CD4-positive, alpha-beta T cell (primary cell): ENCODE results near the gene PDXK. TPM values are rescaled to one million over a fixed set of nuclear protein-coding genes. Genes with fewer than 3 reads are reported as not detected.

Experiments
- ATAC-seq: fragments of 200-7000 bp; cut with Tn5 transposase; one replicate; pipeline ENCODE4 v1.10.0; 2022; ENCODE audit warnings: mild to moderate bottlenecking; ENCODE audit not compliant: poor library complexity
- CTCF ChIA-PET: fragments of 350-600 bp; sonication (Branson Sonifier 250); formaldehyde crosslinking; loops from one replicate; lab custom pipeline; 2021; ENCODE audit warnings: antibody characterized with exemption, inconsistent platforms; lab: Charles Lee
- POLR2A ChIA-PET: fragments of 350-600 bp; sonication (Branson Sonifier 250); formaldehyde crosslinking; loops from one replicate; lab custom pipeline; 2021; ENCODE audit warnings: antibody characterized with exemption, inconsistent platforms; lab: Charles Lee
- DNase-seq, 14 experiments: peaks; one replicate each; pipeline ENCODE4 v3.0.0-alpha.2; 2013 to 2020; ENCODE audit warnings: mixed read lengths in 2 of 14
- H3K27ac ChIP-seq, 2 donors: one replicate each; pipeline versions ENCODE4 v1.5.1 to v1.7.0; 2013; ENCODE audit warnings: low read length in 2 of 2, low read depth in 1 of 2, mild to moderate bottlenecking in 1 of 2
- H3K27me3 ChIP-seq, 2 experiments: 1 replicate in 1 of 2; 2 replicates in 1 of 2; pipeline versions ENCODE4 v1.6.1 to v1.7.0; 2013; ENCODE audit warnings: low read length in 2 of 2, control low read depth in 1 of 2, mild to moderate bottlenecking in 1 of 2, moderate library complexity in 1 of 2; ENCODE audit not compliant: insufficient read depth in 2 of 2, control insufficient read depth in 1 of 2
- H3K36me3 ChIP-seq: one replicate; pipeline ENCODE4 v1.6.1; 2013; ENCODE audit warnings: low read length, control low read depth; ENCODE audit not compliant: insufficient read depth
- H3K4me1 ChIP-seq: one replicate; pipeline ENCODE4 v1.6.1; 2013; ENCODE audit warnings: low read length, control low read depth; ENCODE audit not compliant: insufficient read depth
- H3K4me3 ChIP-seq: one replicate; pipeline ENCODE4 v1.5.1; 2013; ENCODE audit warnings: mild to moderate bottlenecking, low read length, moderate library complexity
- H3K9me3 ChIP-seq, 2 experiments: 1 replicate in 1 of 2; 2 replicates in 1 of 2; pipeline versions ENCODE4 v1.6.1 to v1.7.0; 2013; ENCODE audit warnings: low read length in 2 of 2, mild to moderate bottlenecking in 2 of 2, control low read depth in 1 of 2, moderate library complexity in 1 of 2; ENCODE audit not compliant: control insufficient read depth in 1 of 2, insufficient read depth in 1 of 2
- H3K27ac Mint-ChIP-seq: one replicate; pipeline ENCODE4 v1.8.0; 2020; ENCODE audit warnings: mixed read lengths
- H3K27me3 Mint-ChIP-seq: one replicate; pipeline ENCODE4 v1.8.0; 2021; ENCODE audit warnings: mixed read lengths
- H3K36me3 Mint-ChIP-seq: one replicate; pipeline ENCODE4 v1.8.0; 2021; ENCODE audit warnings: low read depth, mixed read lengths
- H3K4me1 Mint-ChIP-seq: one replicate; pipeline ENCODE4 v1.8.0; 2021; ENCODE audit warnings: low read depth, mixed read lengths
- H3K4me3 Mint-ChIP-seq: one replicate; pipeline ENCODE4 v1.8.0; 2020; ENCODE audit warnings: mild to moderate bottlenecking, mixed read lengths
- H3K9me3 Mint-ChIP-seq: one replicate; pipeline ENCODE4 v1.8.0; 2020; ENCODE audit warnings: mixed read lengths
- intact Hi-C, 2 experiments: fragments of 100-400 bp; cut with DNase I in 1 of 2; cut with micrococcal nuclease in 1 of 2; formaldehyde crosslinking; loops; one replicate each; pipeline versions ENCODE4 v1.15.1 to v1.9.0; 2023 to 2025; cut with DNase I, micrococcal nuclease
- total RNA-seq, 174 experiments: library from RNA in 2 of 174; stranded (reverse) in 2 of 174; gene quantifications; one replicate each; pipeline ENCODE4 v1.2.3 and lab custom pipeline; 2021 to 2026
- TF ChIP-seq, protein P1 (sequence below): fragments of 200-600 bp; IDR thresholded peaks from one replicate; pipeline ENCODE4 v1.8.0; 2022; ENCODE audit warnings: antibody characterized with exemption, mild to moderate bottlenecking

The PDXK gene
- total RNA-seq, 2 experiments from 2014 or later, result 74.8 to 77.0 TPM

- Histone ChIP-seq H3K27me3 (no peaks in the 10 kb centered on the region), H3K9me3 (no peaks in the 10 kb centered on the region), H3K36me3 (peaks cover 27% of the 10 kb centered on the region), H3K4me1 (peaks cover 12% of the 10 kb centered on the region), H3K4me3 (no peak overlapping the region), H3K27ac (no peak overlapping the region)
- intact Hi-C loops, result no loop called here
- Mint-ChIP-seq H3K36me3 (peaks cover 31% of the 10 kb centered on the region), H3K4me1 (peaks cover 5% of the 10 kb centered on the region), H3K27ac (no peak overlapping the region), H3K4me3 (no peak overlapping the region), H3K9me3 (no peaks in the 10 kb centered on the region), H3K27me3 (no peaks in the 10 kb centered on the region)
- CTCF ChIA-PET, result interaction anchor here (1.3 kb wide), 1 partner anchor 169 kb away, joined by 3 read pairs; no protein-coding TSS in a partner anchor
- POLR2A ChIA-PET, result no interaction called here
- ATAC-seq (no peak), DNase-seq (no peak)
- TF ChIP-seq, protein P1, sequence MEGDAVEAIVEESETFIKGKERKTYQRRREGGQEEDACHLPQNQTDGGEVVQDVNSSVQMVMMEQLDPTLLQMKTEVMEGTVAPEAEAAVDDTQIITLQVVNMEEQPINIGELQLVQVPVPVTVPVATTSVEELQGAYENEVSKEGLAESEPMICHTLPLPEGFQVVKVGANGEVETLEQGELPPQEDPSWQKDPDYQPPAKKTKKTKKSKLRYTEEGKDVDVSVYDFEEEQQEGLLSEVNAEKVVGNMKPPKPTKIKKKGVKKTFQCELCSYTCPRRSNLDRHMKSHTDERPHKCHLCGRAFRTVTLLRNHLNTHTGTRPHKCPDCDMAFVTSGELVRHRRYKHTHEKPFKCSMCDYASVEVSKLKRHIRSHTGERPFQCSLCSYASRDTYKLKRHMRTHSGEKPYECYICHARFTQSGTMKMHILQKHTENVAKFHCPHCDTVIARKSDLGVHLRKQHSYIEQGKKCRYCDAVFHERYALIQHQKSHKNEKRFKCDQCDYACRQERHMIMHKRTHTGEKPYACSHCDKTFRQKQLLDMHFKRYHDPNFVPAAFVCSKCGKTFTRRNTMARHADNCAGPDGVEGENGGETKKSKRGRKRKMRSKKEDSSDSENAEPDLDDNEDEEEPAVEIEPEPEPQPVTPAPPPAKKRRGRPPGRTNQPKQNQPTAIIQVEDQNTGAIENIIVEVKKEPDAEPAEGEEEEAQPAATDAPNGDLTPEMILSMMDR, result no peak
These were observed 87.2 kb downstream of the PDXK start for GRCh38 chr21:43806017-43806710.

- Mint-ChIP-seq H3K36me3 (peaks cover 12% of the 10 kb centered on the region), H3K9me3 (no peaks in the 10 kb centered on the region), H3K4me3 (no peak overlapping the region), H3K27ac (no peak overlapping the region), H3K4me1 (peaks cover 9% of the 10 kb centered on the region), H3K27me3 (no peaks in the 10 kb centered on the region)
- Histone ChIP-seq H3K27me3 (no peaks in the 10 kb centered on the region), H3K27ac (no peak overlapping the region), H3K4me3 (no peak overlapping the region), H3K36me3 (peaks cover 6% of the 10 kb centered on the region), H3K4me1 (peaks cover 13% of the 10 kb centered on the region), H3K9me3 (no peaks in the 10 kb centered on the region)
- TF ChIP-seq, protein P1, result no peak
- ChIA-PET CTCF (no interaction called here), POLR2A (no interaction called here)
- ATAC-seq (no peak), DNase-seq (no peak)
- intact Hi-C loops, result no loop called here
These were observed 89.4 kb downstream of the PDXK start for GRCh38 chr21:43808367-43808766.

DNA sequence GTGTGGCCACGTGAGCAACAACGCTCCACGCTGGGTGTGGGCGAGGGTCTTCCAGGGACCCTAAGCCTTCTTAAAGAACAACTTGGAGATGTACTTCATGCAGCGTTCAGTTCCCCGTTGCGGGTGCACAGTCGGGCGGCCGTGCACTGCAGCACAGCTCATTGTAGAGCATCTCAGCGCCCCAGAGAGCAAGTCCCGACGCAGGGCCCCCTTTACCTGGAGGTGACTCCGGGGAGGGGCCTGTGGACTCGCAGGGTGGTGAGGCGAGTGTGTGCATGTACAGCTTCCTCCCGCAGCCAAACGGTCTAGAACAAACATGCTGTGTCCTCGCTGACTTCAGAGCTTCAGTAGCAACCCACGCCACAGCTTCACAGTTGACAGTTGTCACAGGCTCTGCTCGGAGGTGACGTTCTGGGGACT is 89.9 kb downstream of the PDXK start:
- H3K27ac Mint-ChIP-seq, result no peak overlapping the region
- H3K27me3 Mint-ChIP-seq, result no peaks in the 10 kb centered on the region
- Histone ChIP-seq H3K4me3 (no peak overlapping the region), H3K27me3 (no peaks in the 10 kb centered on the region), H3K4me1 (peaks cover 13% of the 10 kb centered on the region), H3K9me3 (no peaks in the 10 kb centered on the region), H3K27ac (no peak overlapping the region), H3K36me3 (peaks cover 2% of the 10 kb centered on the region)
- ATAC-seq (no peak), DNase-seq (no peak)
- peaks cover 9% of the 10 kb centered on the region for H3K4me1 Mint-ChIP-seq
- peaks cover 7% of the 10 kb centered on the region for H3K36me3 Mint-ChIP-seq
- POLR2A ChIA-PET, result no interaction called here
- H3K9me3 Mint-ChIP-seq, result no peaks in the 10 kb centered on the region
- CTCF ChIA-PET, result no interaction called here
- no peak overlapping the region for H3K4me3 Mint-ChIP-seq
- TF ChIP-seq, protein P1, result no peak
- intact Hi-C loops, result no loop called here
